GM12874 (cell line): ENCODE results near the gene NBDY.

Experiments
- TF ChIP-seq, protein P1 (sequence below): IDR thresholded peaks from 2 replicates; pipeline ENCODE4 v1.5.1; 2011; ENCODE audit warnings: low read depth, mild to moderate bottlenecking, control low read depth, low read length, moderate library complexity; ENCODE audit not compliant: insufficient read depth

Gene NBDY

DNA sequence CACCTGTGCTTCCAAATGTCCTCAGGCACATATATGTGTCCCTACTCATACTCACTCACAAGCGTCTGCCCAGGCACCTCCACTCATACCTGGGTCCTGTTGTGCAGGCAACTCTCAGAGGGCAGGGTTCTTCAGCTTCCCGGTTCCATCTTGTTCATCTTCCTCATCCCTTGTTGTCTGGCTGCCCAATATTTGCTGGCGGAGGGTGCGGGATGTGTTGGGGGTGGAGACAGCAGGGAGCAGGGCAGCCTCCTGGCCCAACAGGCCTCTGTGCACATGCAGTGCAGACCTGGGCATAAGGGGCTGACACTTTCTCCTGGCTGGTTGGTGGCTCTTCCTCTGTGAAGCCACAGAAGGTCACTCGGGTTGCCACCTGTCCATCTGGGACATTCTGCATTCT lies 32.1 kb downstream of the NBDY start:
- TF ChIP-seq, protein P1, sequence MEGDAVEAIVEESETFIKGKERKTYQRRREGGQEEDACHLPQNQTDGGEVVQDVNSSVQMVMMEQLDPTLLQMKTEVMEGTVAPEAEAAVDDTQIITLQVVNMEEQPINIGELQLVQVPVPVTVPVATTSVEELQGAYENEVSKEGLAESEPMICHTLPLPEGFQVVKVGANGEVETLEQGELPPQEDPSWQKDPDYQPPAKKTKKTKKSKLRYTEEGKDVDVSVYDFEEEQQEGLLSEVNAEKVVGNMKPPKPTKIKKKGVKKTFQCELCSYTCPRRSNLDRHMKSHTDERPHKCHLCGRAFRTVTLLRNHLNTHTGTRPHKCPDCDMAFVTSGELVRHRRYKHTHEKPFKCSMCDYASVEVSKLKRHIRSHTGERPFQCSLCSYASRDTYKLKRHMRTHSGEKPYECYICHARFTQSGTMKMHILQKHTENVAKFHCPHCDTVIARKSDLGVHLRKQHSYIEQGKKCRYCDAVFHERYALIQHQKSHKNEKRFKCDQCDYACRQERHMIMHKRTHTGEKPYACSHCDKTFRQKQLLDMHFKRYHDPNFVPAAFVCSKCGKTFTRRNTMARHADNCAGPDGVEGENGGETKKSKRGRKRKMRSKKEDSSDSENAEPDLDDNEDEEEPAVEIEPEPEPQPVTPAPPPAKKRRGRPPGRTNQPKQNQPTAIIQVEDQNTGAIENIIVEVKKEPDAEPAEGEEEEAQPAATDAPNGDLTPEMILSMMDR: no peak

DNA sequence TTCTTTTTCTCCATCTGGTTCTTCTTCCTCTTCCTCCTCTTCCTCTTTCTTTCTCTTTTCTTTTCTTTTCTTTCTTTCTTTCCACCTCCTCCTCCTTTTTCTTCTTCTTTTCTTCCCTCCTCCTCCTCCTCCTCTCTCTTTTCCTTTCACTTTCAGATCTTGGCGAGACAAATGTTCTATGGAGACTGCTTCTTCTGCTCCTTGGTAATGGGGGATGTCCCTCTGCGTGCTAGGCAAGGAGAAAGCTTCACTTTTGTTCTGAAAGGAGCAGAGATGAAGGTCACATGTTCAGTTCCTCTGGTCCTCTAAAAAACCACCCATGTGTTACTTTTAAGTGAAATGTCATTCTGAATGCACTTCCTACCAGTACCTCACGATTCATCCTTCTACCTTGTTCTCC lies 33.2 kb downstream of the NBDY start:
- TF ChIP-seq, protein P1: no peak

- TF ChIP-seq, protein P1: no peak
Observed at GRCh38 chrX:56762707-56763555, 33.9 kb downstream of the NBDY start.

DNA sequence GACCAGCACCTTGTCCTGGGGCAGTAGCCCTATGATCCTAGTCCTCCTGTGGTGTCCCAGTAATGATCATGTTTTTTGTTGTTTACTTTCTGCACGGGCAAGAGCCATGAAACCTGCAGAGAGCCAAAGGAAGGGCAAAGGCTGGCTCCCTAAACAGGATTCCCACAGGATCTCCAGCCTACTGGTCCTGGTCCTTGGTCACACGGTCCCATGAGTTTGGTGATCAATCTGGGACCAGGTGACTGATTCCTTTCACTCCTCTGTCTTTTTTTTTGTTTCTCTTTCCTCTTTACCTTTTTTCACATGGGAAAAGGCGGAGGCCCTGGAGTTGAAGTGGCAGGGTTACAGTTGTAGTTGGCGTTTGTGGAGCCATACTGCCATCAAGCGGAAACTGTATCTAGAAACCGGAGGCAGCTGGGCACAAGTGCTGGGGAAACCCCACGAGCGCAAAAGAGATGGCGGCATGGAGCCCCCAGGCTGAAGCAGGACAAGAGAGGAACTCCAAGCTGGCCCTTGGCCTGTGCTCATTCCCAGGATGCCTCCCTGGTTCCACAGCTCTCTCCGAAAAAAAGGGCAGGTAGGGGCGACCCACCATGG lies 34.6 kb downstream of the NBDY start:
- TF ChIP-seq, protein P1: no peak

DNA sequence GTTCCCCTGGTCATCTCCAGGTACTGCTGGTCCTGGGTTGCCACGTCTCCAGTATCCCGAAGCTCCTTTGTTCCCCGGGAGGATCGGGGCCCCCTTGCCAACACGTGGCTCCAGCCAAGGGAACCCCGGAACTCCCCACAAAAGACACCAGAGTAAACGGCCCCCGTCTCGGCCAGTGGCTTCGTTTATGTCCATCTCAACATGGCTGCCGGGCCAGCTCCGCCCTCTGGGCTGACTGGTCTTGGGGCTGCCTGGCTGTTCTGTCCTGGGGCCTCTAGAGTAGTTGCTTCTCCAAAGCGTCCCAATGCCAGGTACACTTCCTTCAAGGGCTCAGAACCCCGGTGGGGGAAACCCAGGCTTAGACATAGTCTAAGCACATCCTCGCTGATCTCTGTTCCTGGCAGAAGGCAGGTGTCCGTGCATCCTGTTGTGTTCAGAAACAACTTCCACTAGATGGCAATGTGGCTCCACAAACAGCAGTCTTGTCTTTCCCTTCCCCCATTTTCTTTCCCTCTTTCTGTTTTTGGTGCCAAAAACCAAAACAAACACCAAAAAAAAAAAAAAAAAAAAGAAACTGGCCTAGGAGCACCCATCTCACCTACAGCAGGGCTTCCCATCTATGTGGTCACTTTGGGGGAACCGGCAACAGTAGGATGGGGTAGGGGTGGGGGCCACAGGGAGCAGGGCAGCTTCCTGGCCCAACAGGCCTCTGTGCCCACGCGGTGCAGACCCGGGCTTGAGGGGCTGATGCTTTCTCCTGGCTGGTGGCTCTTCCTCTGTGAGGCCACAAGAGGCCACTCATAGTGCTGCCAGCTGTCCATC lies 35.3 kb downstream of the NBDY start:
- TF ChIP-seq, protein P1: 0 out of 2 replicates have a peak, but pooled peaks have one; percentile 36

GRCh38 chrX:56764975-56765791 lies 36.1 kb downstream of the NBDY start:
- TF ChIP-seq, protein P1: no peak
